Panc1 (cell line): ENCODE measurements around the gene EVA1C. TPM values are rescaled to one million over a fixed set of nuclear protein-coding genes. Genes with fewer than 3 reads are reported as not detected.

Experiments used
- ATAC-seq: fragments of 200-7000 bp; cut with Tn5 transposase; 2 replicates; pipeline ENCODE4 v1.9.1; 2020; ENCODE audit warnings: mild to moderate bottlenecking, moderate library complexity
- BruUV-seq: library from RNA; stranded (reverse); fragments of 400-500 nt; replicated peaks from 2 replicates; lab custom pipeline; 2021; lab: Mats Ljungman, UMichigan
- CTCF ChIA-PET: fragments of 300-600 bp; sonication (Branson Sonifier 250); formaldehyde crosslinking; loops from one replicate; lab custom pipeline; 2022; ENCODE audit warnings: antibody characterized with exemption; lab: Charles Lee
- POLR2A ChIA-PET: fragments of 300-600 bp; sonication (Branson Sonifier 250); formaldehyde crosslinking; loops from one replicate; lab custom pipeline; 2022; ENCODE audit warnings: antibody characterized with exemption; lab: Charles Lee
- DNase-seq: peaks from one replicate; pipeline ENCODE4 v3.0.0-alpha.2; 2010; ENCODE audit warnings: low read depth, low spot score
- H3K27ac ChIP-seq: 2 replicates; pipeline ENCODE4 v1.5.1; 2011; ENCODE audit warnings: mild to moderate bottlenecking, low read length, inconsistent platforms
- H3K27me3 ChIP-seq: fragments of 200-500 bp; sonication (Bioruptor generic); 2 replicates; pipeline ENCODE4 v1.6.0; 2014; ENCODE audit warnings: low read length, inconsistent platforms; ENCODE audit not compliant: control insufficient read depth, insufficient read depth
- H3K36me3 ChIP-seq: fragments of 200-500 bp; sonication (Bioruptor generic); 2 replicates; pipeline ENCODE4 v1.5.1; 2014; ENCODE audit warnings: inconsistent platforms, mild to moderate bottlenecking, low read length, moderate library complexity; ENCODE audit not compliant: control insufficient read depth, insufficient read depth
- H3K4me1 ChIP-seq: 2 replicates; pipeline ENCODE4 v1.5.1; 2011; ENCODE audit warnings: inconsistent platforms, mild to moderate bottlenecking, low read length, moderate library complexity; ENCODE audit not compliant: control insufficient read depth, insufficient read depth
- H3K4me3 ChIP-seq, 2 experiments: 2 replicates each; pipeline ENCODE4 v1.5.1; 2011 to 2012; ENCODE audit warnings: low read depth in 2 of 2, low read length in 2 of 2, mild to moderate bottlenecking in 2 of 2, inconsistent platforms in 1 of 2, moderate library complexity in 1 of 2
- H3K9me3 ChIP-seq: fragments of 200-500 bp; sonication (Bioruptor generic); 2 replicates; pipeline ENCODE4 v1.5.1; 2014; ENCODE audit warnings: low read depth, mild to moderate bottlenecking, inconsistent platforms, low read length, moderate library complexity; ENCODE audit not compliant: control insufficient read depth, insufficient read depth
- POLR2AphosphoS5 ChIP-seq: IDR thresholded peaks from 2 replicates; pipeline ENCODE4 v1.6.1; 2012; ENCODE audit warnings: mild to moderate bottlenecking, low read depth, low read length, moderate library complexity
- REST ChIP-seq, 2 experiments: IDR thresholded peaks; 2 replicates each; pipeline ENCODE4 v1.6.1; 2011 to 2012; ENCODE audit warnings: low read depth in 2 of 2, control low read depth in 1 of 2, low read length in 1 of 2, mild to moderate bottlenecking in 1 of 2, moderate library complexity in 1 of 2; ENCODE audit not compliant: insufficient read depth in 1 of 2
- SIN3A ChIP-seq: IDR thresholded peaks from 2 replicates; pipeline ENCODE4 v1.6.1; 2012; ENCODE audit warnings: low read depth, mild to moderate bottlenecking, low read length, moderate library complexity, borderline replicate concordance; ENCODE audit not compliant: insufficient read depth
- TCF7L2 ChIP-seq: IDR thresholded peaks from 2 replicates; pipeline ENCODE4 v1.6.1; 2011; ENCODE audit warnings: mild to moderate bottlenecking, low read depth, low read length, inconsistent platforms
- in situ Hi-C: cut with HindIII; loops from 2 replicates; pipeline ENCODE4 v1.10.0; 2016; ENCODE audit warnings: low sequenced_read_pairs, low pct_unique_long_range_greater_than_20kb
- intact Hi-C: fragments of 100-400 bp; cut with micrococcal nuclease; formaldehyde crosslinking; loops from one replicate; pipeline ENCODE4 v1.10.0; 2022; ENCODE audit not compliant: unreplicated experiment
- total RNA-seq: library from RNA; stranded (reverse); gene quantifications from one replicate; pipeline ENCODE4 v1.2.1, GENCODE V29; 2021; ENCODE audit not compliant: unreplicated experiment
- TF ChIP-seq, protein P1 (sequence below): fragments of 450-650 bp; IDR thresholded peaks from 2 replicates; pipeline ENCODE4 v1.5.1; 2017; ENCODE audit warnings: mild to moderate bottlenecking

The EVA1C gene
- total RNA-seq, 1 experiment from 2014 or later = 2.8 TPM

DNA sequence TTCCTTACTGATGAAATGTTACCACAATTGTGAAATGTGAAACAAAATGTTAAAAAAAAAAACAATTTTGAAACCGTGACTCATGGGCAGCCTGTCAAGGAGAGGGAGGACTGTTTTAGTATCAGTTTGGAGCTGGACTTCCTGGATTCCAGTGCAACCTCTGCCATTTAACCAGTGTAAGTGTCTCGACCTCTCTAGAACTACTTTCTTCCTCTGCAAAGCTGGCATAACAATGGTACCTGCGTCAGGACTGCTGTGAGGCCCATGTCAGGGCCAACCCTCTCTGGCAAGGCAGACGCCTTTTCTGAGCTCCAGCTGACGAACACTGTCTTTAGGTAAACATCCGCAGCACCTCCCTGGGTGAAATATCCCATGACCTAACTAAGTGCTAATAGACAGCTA is 40.6 kb upstream of the EVA1C start:
- H3K9me3 ChIP-seq = no peaks in the 10 kb centered on the region
- intact Hi-C loops = no loop called here
- H3K4me1 ChIP-seq = no peaks in the 10 kb centered on the region
- TF ChIP-seq SIN3A (no peak), REST (IDR thresholded peaks at IDR 0.05; ENCODE audit: insufficient read depth in 1 of 2, low read depth in 2 of 2, low read length in 1 of 2) (no peak), TCF7L2 (no peak), POLR2AphosphoS5 (no peak)
- TF ChIP-seq, protein P1, sequence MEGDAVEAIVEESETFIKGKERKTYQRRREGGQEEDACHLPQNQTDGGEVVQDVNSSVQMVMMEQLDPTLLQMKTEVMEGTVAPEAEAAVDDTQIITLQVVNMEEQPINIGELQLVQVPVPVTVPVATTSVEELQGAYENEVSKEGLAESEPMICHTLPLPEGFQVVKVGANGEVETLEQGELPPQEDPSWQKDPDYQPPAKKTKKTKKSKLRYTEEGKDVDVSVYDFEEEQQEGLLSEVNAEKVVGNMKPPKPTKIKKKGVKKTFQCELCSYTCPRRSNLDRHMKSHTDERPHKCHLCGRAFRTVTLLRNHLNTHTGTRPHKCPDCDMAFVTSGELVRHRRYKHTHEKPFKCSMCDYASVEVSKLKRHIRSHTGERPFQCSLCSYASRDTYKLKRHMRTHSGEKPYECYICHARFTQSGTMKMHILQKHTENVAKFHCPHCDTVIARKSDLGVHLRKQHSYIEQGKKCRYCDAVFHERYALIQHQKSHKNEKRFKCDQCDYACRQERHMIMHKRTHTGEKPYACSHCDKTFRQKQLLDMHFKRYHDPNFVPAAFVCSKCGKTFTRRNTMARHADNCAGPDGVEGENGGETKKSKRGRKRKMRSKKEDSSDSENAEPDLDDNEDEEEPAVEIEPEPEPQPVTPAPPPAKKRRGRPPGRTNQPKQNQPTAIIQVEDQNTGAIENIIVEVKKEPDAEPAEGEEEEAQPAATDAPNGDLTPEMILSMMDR = no peak
- H3K27me3 ChIP-seq = no peaks in the 10 kb centered on the region
- peaks cover 19% of the 10 kb centered on the region for H3K36me3 ChIP-seq
- no peak overlapping the region for H3K4me3 ChIP-seq
- ChIA-PET CTCF (interaction anchor here (0.7 kb wide), 1 partner anchor 131 kb away, joined by 7 read pairs; no protein-coding TSS in a partner anchor), POLR2A (no interaction called here)
- H3K27ac ChIP-seq = no peak overlapping the region
- ATAC-seq = no peak
- in situ Hi-C loops = no loop called here
- DNase-seq = no peak
- BruUV-seq = no TSS peak

DNA sequence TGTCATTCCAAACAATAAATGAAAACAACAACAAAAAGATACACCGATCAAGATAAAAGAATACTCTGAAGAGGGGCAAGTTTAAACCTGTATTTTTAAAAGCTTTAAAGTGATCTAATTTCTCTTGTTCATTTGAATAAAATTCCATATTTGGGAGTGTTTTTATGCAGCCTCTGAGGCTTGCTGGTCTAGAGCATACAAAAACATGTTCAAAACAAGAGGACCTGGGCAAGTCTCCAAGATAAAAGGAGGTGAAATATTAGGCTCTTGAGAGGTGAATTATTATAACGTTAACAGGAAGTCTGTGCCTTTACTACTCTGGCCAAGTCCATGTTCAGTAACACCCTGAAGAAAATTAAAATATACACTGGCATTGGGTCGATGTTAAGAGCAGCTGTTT is 39.8 kb upstream of the EVA1C start:
- in situ Hi-C loops = no loop called here
- Histone ChIP-seq H3K4me1 (no peaks in the 10 kb centered on the region), H3K9me3 (no peaks in the 10 kb centered on the region), H3K36me3 (peaks cover 16% of the 10 kb centered on the region), H3K4me3 (no peak overlapping the region), H3K27me3 (no peaks in the 10 kb centered on the region), H3K27ac (no peak overlapping the region)
- DNase-seq = no peak
- intact Hi-C loops = no loop called here
- no TSS peak for BruUV-seq
- CTCF ChIA-PET = no interaction called here
- TF ChIP-seq SIN3A (no peak), REST (IDR thresholded peaks at IDR 0.05; ENCODE audit: insufficient read depth in 1 of 2, low read depth in 2 of 2, low read length in 1 of 2) (no peak), POLR2AphosphoS5 (no peak), TCF7L2 (no peak)
- TF ChIP-seq, protein P1 = no peak
- POLR2A ChIA-PET = no interaction called here
- ATAC-seq = no peak
